ENCODE measurements around the gene CHST4. TPM values are rescaled to one million over a fixed set of nuclear protein-coding genes. Genes with fewer than 3 reads are reported as not detected.

Gene CHST4
- polyA plus RNA-seq, 3 donors: not detected

DNA sequence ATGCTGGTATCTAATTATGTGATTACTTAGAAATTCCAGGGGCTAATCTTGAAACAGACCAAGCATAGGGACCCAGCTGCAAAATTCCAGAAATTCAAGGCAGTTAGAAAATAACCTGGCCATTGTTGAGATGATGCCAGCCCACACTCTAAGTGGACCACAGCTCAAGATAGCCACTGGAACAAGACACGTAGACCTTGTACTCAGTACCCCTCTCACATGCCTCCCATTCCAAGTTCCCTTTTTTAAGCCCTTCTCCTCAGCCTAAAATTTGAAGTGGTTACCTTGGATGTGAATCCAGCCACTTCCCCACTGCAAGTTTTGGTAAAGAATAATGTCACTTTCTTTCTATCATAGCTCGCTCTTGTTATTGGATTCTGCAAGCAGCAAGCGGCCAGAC, 33.0 kb upstream of the CHST4 start:
- Mint-ChIP-seq H3K4me3 (no peak overlapping the region), H3K27me3 (ENCODE audit: low read depth in 3 of 3) (peaks cover 0 to 9% (median 5%) of the 10 kb centered on the region in 3 donors), H3K4me1 (no peaks in the 10 kb centered on the region), H3K36me3 (no peaks in the 10 kb centered on the region), H3K27ac (no peak overlapping the region), H3K9me3 (no peaks in the 10 kb centered on the region)
- Histone ChIP-seq H3K9me3 (replicated peaks in 1 of 2; ENCODE audit: control insufficient read depth in 1 of 2, insufficient read depth in 1 of 2, low read length in 2 of 2) (no peaks in the 10 kb centered on the region), H3K27me3 (ENCODE audit: control insufficient read depth in 2 of 2, insufficient read depth in 2 of 2, low read length in 2 of 2) (no peaks in the 10 kb centered on the region), H3K4me3 (replicated peaks in 1 of 3; ENCODE audit: low read depth in 2 of 3, low read length in 3 of 3) (no peak overlapping the region), H4K20me1 (ENCODE audit: insufficient read depth, low read length) (no peaks in the 10 kb centered on the region), H3K4me1 (ENCODE audit: control insufficient read depth in 1 of 2, insufficient read depth in 2 of 2, low read length in 2 of 2) (no peaks in the 10 kb centered on the region), H3K79me2 (ENCODE audit: insufficient read depth, low read length) (no peaks in the 10 kb centered on the region), H3K4me2 (replicated peaks; ENCODE audit: extremely low read depth, low read length, poor library complexity, severe bottlenecking) (no peak overlapping the region), H2AFZ (ENCODE audit: insufficient read depth, low read depth, low read length, poor library complexity, severe bottlenecking) (no peak overlapping the region), H3K36me3 (replicated peaks in 1 of 2; ENCODE audit: control insufficient read depth in 1 of 2, insufficient read depth in 2 of 2, low read length in 2 of 2) (no peaks in the 10 kb centered on the region), H3K27ac (ENCODE audit: low read depth in 1 of 2, low read length in 2 of 2) (no peak overlapping the region), H3K9ac (ENCODE audit: insufficient read depth, low read length, poor library complexity, severe bottlenecking) (no peak overlapping the region)
- no peak for DNase-seq
- intact Hi-C loops (cut with micrococcal nuclease): loop anchor here in 1 of 2 donors (5.0 kb wide), 1 partner anchor 46 kb away; no protein-coding TSS in a partner anchor
- TF ChIP-seq, protein P1, sequence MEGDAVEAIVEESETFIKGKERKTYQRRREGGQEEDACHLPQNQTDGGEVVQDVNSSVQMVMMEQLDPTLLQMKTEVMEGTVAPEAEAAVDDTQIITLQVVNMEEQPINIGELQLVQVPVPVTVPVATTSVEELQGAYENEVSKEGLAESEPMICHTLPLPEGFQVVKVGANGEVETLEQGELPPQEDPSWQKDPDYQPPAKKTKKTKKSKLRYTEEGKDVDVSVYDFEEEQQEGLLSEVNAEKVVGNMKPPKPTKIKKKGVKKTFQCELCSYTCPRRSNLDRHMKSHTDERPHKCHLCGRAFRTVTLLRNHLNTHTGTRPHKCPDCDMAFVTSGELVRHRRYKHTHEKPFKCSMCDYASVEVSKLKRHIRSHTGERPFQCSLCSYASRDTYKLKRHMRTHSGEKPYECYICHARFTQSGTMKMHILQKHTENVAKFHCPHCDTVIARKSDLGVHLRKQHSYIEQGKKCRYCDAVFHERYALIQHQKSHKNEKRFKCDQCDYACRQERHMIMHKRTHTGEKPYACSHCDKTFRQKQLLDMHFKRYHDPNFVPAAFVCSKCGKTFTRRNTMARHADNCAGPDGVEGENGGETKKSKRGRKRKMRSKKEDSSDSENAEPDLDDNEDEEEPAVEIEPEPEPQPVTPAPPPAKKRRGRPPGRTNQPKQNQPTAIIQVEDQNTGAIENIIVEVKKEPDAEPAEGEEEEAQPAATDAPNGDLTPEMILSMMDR (IDR thresholded peaks at IDR 0.05): no peak
- WGBS (ENCODE audit: insufficient coverage): 71% methylated on average over 1 of the region's 3 CpGs

DNA sequence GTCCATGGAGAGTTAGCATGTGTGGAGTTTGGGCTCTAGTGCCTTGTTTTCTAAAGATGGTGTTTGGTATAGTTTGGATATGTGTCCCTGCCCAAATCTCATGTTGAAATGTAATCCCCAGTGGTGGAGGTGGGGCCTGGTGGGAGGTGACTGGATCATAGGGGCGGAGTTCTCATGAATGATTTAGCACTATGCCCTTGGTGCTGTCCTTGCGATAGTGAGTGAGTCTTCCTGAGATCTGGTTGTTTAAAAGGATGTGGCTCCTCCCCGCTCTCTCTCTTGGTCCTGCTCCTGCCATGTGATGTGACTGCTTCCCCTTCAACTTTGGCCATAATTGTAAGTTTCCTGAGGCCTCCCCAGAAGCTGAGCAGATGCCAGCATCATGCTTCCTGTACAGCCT, 28.2 kb upstream of the CHST4 start:
- no peaks in the 10 kb centered on the region for H3K4me1 Mint-ChIP-seq
- Histone ChIP-seq H3K4me3 (replicated peaks in 1 of 3; ENCODE audit: low read depth in 2 of 3, low read length in 3 of 3) (no peak overlapping the region), H3K36me3 (replicated peaks in 1 of 2; ENCODE audit: control insufficient read depth in 1 of 2, insufficient read depth in 2 of 2, low read length in 2 of 2) (no peaks in the 10 kb centered on the region), H2AFZ (ENCODE audit: insufficient read depth, low read depth, low read length, poor library complexity, severe bottlenecking) (no peak overlapping the region), H3K9me3 (replicated peaks in 1 of 2; ENCODE audit: control insufficient read depth in 1 of 2, insufficient read depth in 1 of 2, low read length in 2 of 2) (no peaks in the 10 kb centered on the region), H3K79me2 (ENCODE audit: insufficient read depth, low read length) (no peaks in the 10 kb centered on the region), H3K9ac (ENCODE audit: insufficient read depth, low read length, poor library complexity, severe bottlenecking) (no peak overlapping the region), H3K27me3 (ENCODE audit: control insufficient read depth in 2 of 2, insufficient read depth in 2 of 2, low read length in 2 of 2) (no peaks in the 10 kb centered on the region), H4K20me1 (ENCODE audit: insufficient read depth, low read length) (no peaks in the 10 kb centered on the region), H3K4me1 (ENCODE audit: control insufficient read depth in 1 of 2, insufficient read depth in 2 of 2, low read length in 2 of 2) (no peaks in the 10 kb centered on the region), H3K4me2 (replicated peaks; ENCODE audit: extremely low read depth, low read length, poor library complexity, severe bottlenecking) (no peak overlapping the region), H3K27ac (ENCODE audit: low read depth in 1 of 2, low read length in 2 of 2) (no peak overlapping the region)
- no peak overlapping the region for H3K4me3 Mint-ChIP-seq
- no peak for DNase-seq
- TF ChIP-seq, protein P1 (IDR thresholded peaks at IDR 0.05): no peak
- peaks cover 4 to 9% (median 5%) of the 10 kb centered on the region in 3 donors for H3K27me3 Mint-ChIP-seq (ENCODE audit: low read depth in 3 of 3)
- H3K36me3 Mint-ChIP-seq: no peaks in the 10 kb centered on the region
- no peak overlapping the region for H3K27ac Mint-ChIP-seq
- intact Hi-C loops (cut with micrococcal nuclease): loop anchor here (2.0 to 5.0 kb wide), 2 partner anchors 85 to 86 kb away; no protein-coding TSS in a partner anchor
- WGBS (ENCODE audit: insufficient coverage): 93% methylated on average over 2 of the region's 3 CpGs
- H3K9me3 Mint-ChIP-seq: no peaks in the 10 kb centered on the region

Measured in CD14-positive monocyte (primary cell).